Measurements from ENCODE around the gene CTNNA3.

CTNNA3 gene

GRCh38 chr10:67306588-67307205 lies 389.3 kb downstream of the CTNNA3 start:
- no peak for DNase-seq

- no peak for DNase-seq
These were observed 393.3 kb downstream of the CTNNA3 start for GRCh38 chr10:67302701-67303100.

- no peak for DNase-seq
These were observed 396.2 kb downstream of the CTNNA3 start for GRCh38 chr10:67299761-67300160.

DNA sequence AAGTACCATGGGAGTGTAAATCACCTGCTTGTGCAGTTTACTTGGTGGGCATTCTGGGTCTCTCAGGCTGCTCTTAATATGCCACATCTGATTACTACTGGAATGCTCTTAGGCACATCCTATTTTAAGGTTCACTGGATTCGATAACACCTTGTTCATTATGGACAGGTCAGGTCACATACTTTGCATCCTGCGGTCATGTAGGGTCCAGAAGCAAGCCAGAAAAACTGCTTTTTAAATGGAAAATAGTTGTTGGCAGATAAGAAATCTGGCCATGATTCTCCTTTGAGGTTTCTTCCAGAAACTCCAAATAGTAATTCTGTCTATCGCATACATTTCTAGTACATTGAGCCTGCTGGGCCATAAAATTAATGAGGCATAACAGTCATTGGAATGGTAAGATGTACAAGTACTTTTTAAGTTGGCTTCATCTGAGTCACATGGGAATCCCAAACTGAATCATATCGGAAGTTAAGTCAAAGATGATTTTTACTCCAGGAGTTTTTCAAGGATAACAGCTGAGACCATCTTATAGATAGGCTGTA lies 398.3 kb downstream of the CTNNA3 start:
- DNase-seq, result no peak

- no peak for DNase-seq
These were observed 399.1 kb downstream of the CTNNA3 start for GRCh38 chr10:67296926-67297325.

DNA sequence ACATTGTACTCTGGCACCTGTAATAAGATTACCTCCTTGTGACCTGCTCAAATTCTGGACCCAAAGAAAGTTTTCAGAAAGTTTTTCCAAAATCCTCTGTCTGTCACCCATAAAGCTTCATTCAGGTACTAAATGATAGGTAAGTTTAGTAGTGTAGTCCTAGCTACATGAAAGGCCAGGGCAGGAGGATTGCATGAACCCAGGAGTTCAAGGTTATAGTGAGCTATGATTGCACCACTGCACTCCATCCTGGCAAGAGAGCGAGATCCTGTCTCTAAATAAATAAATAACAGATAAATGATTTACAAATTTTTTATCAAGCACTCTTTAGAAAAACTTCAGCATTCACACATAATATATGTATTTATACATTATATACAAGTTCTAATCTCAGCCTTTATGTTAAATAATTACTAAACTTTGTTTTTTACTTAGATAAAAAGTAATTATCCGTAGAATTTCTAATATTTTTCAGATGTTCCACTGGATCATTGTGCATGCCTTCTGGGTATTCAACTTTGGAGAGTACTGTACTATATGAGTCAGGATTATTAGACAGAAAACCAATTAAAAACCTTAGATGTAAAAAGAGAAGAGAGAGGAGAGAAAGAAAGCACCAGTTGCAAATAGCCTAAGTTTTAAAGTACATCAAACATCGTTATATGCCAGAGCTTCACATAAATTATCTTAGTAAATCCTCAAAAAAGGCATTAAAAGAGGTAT lies 407.1 kb downstream of the CTNNA3 start:
- DNase-seq, result no peak

DNA sequence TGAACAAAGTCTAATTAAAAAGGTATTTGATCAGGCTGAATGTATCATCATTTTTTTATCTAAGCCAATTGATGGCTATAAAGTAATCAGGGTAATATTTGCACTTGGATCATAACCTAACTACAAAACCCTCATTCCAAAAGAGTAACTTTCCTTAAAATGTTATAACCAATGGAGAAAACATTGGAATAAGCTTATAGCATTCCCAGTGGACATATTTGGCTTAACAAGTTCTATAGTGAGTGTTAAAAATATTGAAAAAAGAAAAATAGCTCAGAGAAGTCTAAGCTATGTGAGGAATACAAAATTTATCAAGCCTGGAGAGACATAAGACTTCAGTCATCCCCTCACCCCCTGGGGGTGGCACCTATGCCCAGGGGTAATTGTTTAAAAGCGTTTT lies 411.4 kb downstream of the CTNNA3 start:
- DNase-seq, result no peak

DNA sequence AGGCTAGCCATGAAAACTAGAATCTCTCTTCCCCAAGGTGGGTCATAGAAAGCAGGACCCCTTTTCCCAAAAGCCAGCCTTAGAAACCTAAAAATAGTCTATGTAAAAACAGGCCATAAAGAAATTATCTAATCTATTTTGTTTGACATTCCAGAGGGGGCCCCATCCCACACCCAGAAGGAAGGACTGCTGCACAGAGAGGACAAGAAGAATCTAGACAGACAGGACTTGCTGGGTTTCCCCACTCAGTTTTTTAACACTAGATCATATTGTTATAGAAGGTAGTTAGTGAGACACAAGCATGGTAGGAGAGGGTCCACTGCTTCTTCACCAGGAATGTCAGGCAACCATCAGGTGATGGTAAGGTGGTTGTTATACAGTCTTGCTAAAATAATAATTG lies 413.1 kb downstream of the CTNNA3 start:
- no peak for DNase-seq

- DNase-seq, result no peak
These were observed 415.6 kb downstream of the CTNNA3 start for GRCh38 chr10:67280405-67280804.

DNA sequence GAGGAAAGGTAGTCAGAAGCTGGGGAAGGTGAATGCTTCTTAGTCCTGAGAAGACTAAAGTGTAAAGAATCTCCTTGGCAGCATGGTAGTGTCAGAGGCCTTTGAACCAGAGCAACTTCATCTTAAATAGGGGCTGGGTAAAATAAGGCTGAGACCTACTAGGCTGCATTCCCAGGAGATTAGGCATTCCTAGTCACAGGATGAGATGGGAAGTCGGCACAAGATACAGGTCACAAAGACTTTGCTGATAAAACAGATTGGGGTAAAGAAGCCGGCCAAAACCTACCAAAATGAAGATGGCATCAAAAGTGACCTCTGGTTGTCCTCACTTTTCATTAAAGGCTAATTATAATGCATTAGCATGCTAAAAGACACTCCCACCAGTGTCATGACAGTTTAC lies 418.6 kb downstream of the CTNNA3 start:
- DNase-seq, result no peak

DNA sequence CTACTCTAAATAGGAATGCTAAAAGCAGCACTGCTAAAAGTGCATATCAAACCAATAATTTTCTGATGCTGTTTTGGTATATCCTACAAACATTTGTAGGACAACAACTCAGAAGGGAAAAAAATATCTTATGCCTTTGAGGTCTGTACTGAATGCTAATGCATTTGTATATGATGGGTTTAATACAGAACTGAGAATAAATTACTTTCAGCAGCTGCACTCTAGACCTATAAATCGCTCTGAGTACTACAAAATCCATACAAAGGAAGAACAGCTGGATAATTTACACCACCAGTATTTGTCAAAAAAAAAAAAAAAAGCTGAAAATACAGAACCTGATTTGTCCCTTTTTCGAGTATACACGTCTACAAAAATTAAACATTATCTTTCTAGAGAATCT lies 426.2 kb downstream of the CTNNA3 start:
- no peak for DNase-seq

- no peak for DNase-seq
These were observed 427.8 kb downstream of the CTNNA3 start for GRCh38 chr10:67268146-67268545.

DNA sequence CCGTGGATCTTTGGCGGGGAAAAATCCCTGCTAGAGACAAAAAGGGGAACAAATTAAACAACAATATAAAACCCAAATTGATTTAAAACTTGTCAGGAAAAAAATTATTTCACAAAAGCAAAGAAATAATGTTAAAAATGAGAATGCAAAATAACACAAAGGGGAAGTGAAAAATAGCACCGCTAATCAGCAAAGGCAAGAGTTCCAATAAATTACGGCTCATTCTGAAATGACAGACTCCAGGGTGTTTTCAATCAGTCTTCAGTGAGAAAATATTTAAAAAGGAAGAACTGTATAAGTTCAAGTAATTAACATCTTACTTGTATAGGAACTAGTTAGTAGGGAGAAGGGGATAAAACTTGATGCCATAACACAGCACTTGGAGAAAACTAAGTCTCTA lies 433.3 kb downstream of the CTNNA3 start:
- no peak for DNase-seq

GRCh38 chr10:67261300-67261797 lies 434.6 kb downstream of the CTNNA3 start:
- no peak for DNase-seq

DNA sequence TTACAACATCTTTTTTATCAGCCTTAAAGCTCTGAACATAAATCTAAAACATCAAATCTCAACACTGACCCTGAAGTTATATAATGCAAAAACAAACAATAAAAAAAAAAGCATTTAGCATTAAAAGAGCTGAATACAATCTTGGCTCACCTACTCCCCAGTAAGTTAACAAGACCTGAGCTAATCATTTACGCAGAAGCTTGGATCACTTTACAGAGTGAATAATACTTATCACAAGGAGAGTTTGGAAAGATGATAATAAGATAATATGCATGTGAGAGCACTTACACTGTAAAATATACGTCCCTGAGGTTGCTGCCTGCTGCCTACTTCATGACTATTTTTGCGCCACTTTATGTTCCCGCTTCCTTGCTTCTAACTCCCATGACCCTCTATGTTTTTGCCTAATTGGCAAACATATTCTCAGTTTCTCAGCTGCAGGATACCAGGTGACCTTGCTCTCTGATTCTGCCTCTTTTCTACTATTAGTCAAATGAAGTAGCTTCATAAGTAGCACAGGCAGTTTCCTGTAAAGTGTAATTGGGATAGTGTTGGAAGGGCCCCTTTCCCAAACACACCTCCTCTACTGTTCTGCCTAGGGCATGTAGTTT lies 436.6 kb downstream of the CTNNA3 start:
- DNase-seq, result no peak

GRCh38 chr10:67257427-67258144 lies 438.4 kb downstream of the CTNNA3 start:
- DNase-seq, result no peak

DNA sequence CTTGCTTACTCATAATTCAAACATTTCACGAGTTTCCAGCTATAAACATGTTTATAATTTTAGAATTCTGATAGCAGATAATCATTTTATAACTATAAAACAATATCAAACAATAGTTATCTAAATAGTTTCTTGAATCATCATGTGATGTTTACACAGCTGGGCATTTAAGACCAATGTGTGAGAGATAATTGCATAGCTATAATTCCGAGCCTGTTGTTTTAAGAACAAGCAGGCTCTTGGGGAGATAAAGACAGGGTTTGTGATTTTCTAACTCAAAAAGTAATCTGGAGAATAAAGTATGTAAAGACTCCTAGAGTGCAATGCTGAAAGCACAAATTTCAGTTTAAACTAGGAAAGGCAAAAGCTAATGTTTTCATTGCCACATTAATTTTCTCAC lies 439.0 kb downstream of the CTNNA3 start:
- DNase-seq, result no peak

DNA sequence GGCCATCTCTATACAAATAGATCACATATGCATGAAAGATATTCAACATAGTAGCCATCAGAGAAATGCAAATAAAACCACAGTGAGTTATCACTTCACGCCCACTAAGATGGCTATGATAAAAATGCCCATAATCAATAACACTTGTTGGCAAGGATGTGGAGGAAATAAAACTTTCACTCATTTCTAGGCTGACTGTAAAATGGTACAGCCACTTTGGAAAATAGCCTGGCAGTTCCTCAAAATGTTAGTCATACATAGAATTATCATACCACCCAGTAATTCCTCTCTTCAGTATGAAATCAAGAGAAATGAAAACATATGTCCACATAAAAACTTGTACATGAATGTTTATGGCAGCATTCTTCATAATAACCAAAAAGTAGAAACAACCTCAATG lies 445.3 kb downstream of the CTNNA3 start:
- no peak for DNase-seq

DNA sequence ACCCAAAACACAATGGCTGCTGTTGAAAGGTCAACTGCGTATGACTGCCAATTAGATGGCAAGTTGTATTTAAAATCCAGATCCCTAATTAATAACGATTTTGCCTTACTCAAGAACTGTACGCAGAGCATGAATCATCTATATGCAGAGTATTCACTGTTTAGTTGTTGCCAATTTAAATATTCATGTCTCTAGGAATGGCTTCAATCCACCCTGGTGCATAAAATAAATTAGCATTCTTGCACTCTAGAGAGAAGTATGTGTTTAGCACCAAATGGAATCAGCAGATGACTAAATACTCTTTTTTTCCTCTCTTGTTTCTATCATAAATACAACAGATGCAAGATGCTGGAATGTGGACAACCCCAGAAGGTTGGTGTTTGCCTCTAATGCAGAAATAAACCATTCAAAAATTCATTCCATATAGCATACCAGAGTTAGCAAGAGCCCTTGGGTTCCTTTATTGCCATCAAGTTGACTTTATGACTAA lies 449.9 kb downstream of the CTNNA3 start:
- DNase-seq, result no peak

DNA sequence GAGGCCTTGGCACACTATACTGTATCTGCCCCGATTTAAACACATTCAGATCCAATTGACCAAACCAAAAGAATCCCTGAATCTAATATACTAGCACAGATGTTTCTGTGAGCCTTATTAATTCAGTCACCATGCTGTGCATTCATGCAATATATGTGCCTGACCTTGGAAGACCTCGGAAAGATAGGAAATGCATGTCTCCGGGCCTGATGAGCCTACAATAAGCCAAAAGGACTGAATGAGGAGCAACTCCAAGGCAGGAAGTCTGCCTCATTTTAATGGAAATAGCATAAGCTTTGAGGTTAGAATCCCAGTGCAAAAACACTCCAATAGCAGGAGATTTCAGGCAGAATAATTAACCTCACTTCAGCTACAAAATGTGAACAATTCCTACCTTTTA lies 453.5 kb downstream of the CTNNA3 start:
- DNase-seq, result no peak

GRCh38 chr10:67241451-67241850 lies 454.5 kb downstream of the CTNNA3 start:
- DNase-seq, result no peak

GRCh38 chr10:67239864-67240497 lies 456.0 kb downstream of the CTNNA3 start:
- DNase-seq, result no peak

Measured in stimulated activated CD4-positive, alpha-beta T cell treated with anti-CD3 and anti-CD28 coated beads, Interleukin-4, amount 100 ng/mL, for 1 hour (primary cell).